HS-5 (cell line): ENCODE results near the gene RPS4Y2.

Experiments
- DNase-seq: peaks from one replicate; pipeline ENCODE4 v3.0.0-alpha.2; 2012; ENCODE audit warnings: low read depth

Gene RPS4Y2

GRCh38 chrY:20755808-20756207 lies at the start of gene RPS4Y2:
Gene RPS4Y2, plus strand, starts transcription at chrY:20756108. Its CDS starts 56 bp downstream, at chrY:20756164.
- DNase-seq: no peak

- no peak for DNase-seq
These were observed 41.5 kb upstream of the RPS4Y2 start for GRCh38 chrY:20714391-20714790.

- DNase-seq: no peak
These were observed 29.6 kb upstream of the RPS4Y2 start for GRCh38 chrY:20726184-20726907.

- no peak for DNase-seq
These were observed 20.7 kb upstream of the RPS4Y2 start for GRCh38 chrY:20735200-20735599.

GRCh38 chrY:20739806-20740205 lies 16.1 kb upstream of the RPS4Y2 start:
- DNase-seq: no peak

GRCh38 chrY:20740609-20741008 lies 15.3 kb upstream of the RPS4Y2 start:
- no peak for DNase-seq

- no peak for DNase-seq
These were observed 10.8 kb upstream of the RPS4Y2 start for GRCh38 chrY:20745060-20745459.

GRCh38 chrY:20746919-20747318 lies 9.0 kb upstream of the RPS4Y2 start:
- no peak for DNase-seq

- no peak for DNase-seq
These were observed 8.0 kb downstream of the RPS4Y2 start for GRCh38 chrY:20763869-20764268.

GRCh38 chrY:20765117-20765516 lies 9.2 kb downstream of the RPS4Y2 start:
- DNase-seq: no peak

GRCh38 chrY:20770755-20771154 lies 14.8 kb downstream of the RPS4Y2 start:
- DNase-seq: no peak

- no peak for DNase-seq
These were observed 20.2 kb downstream of the RPS4Y2 start for GRCh38 chrY:20776104-20776503.

- no peak for DNase-seq
These were observed 24.3 kb downstream of the RPS4Y2 start for GRCh38 chrY:20780104-20780654.

GRCh38 chrY:20780776-20781175 lies 24.9 kb downstream of the RPS4Y2 start:
- no peak for DNase-seq

- no peak for DNase-seq
These were observed 25.5 kb downstream of the RPS4Y2 start for GRCh38 chrY:20781408-20781807.

- DNase-seq: no peak
These were observed 29.1 kb downstream of the RPS4Y2 start for GRCh38 chrY:20784965-20785364.

- no peak for DNase-seq
These were observed 31.2 kb downstream of the RPS4Y2 start for GRCh38 chrY:20787076-20787475.

GRCh38 chrY:20798351-20799049 lies 42.6 kb downstream of the RPS4Y2 start:
- no peak for DNase-seq

- no peak for DNase-seq
These were observed 46.8 kb downstream of the RPS4Y2 start for GRCh38 chrY:20802659-20803058.

GRCh38 chrY:20806243-20806642 lies 50.3 kb downstream of the RPS4Y2 start:
- DNase-seq: no peak

- DNase-seq: no peak
These were observed 57.6 kb downstream of the RPS4Y2 start for GRCh38 chrY:20813459-20813858.

GRCh38 chrY:20814794-20815193 lies 58.9 kb downstream of the RPS4Y2 start:
- DNase-seq: no peak

- no peak for DNase-seq
These were observed 61.2 kb downstream of the RPS4Y2 start for GRCh38 chrY:20817067-20817466.
